H9 (cell line): ENCODE results near the gene BLMH. TPM values are rescaled to one million over a fixed set of nuclear protein-coding genes. Genes with fewer than 3 reads are reported as not detected.

Experiments
- DNase-seq: peaks from one replicate; pipeline ENCODE4 v3.0.0-alpha.2; 2017
- H2AFZ ChIP-seq: one replicate; pipeline ENCODE4 v1.6.1; 2013; ENCODE audit warnings: mild to moderate bottlenecking, low read length, control low read depth, moderate library complexity
- H2AK5ac ChIP-seq: 2 replicates; pipeline ENCODE4 v1.6.1; 2013; ENCODE audit warnings: low read length, control low read depth, mixed read lengths; ENCODE audit not compliant: insufficient read length
- H2BK120ac ChIP-seq: one replicate; pipeline ENCODE4 v1.6.1; 2013; ENCODE audit warnings: low read depth, mild to moderate bottlenecking, low read length, control low read depth, inconsistent platforms; ENCODE audit not compliant: poor library complexity, severe bottlenecking
- H2BK12ac ChIP-seq: 2 replicates; pipeline ENCODE4 v1.6.1; 2013; ENCODE audit warnings: low read length, control low read depth, mixed read lengths, low read depth; ENCODE audit not compliant: insufficient read length
- H2BK15ac ChIP-seq: 2 replicates; pipeline ENCODE4 v1.6.1; 2013; ENCODE audit warnings: low read depth, low read length, control low read depth
- H2BK20ac ChIP-seq: one replicate; pipeline ENCODE4 v1.6.1; 2013; ENCODE audit warnings: low read depth, mild to moderate bottlenecking, low read length, control low read depth, inconsistent platforms; ENCODE audit not compliant: poor library complexity, severe bottlenecking
- H2BK5ac ChIP-seq: 2 replicates; pipeline ENCODE4 v1.6.1; 2013; ENCODE audit warnings: low read length, control low read depth, mixed read lengths; ENCODE audit not compliant: insufficient read length
- H3K14ac ChIP-seq: 2 replicates; pipeline ENCODE4 v1.6.1; 2013; ENCODE audit warnings: low read length, control low read depth; ENCODE audit not compliant: insufficient read depth
- H3K18ac ChIP-seq: 2 replicates; pipeline ENCODE4 v1.6.1; 2013; ENCODE audit warnings: low read depth, mild to moderate bottlenecking, mixed read lengths, low read length, control low read depth; ENCODE audit not compliant: insufficient read length
- H3K23ac ChIP-seq: 2 replicates; pipeline ENCODE4 v1.6.1; 2013; ENCODE audit warnings: low read length, control low read depth, mixed read lengths, low read depth; ENCODE audit not compliant: insufficient read length
- H3K23me2 ChIP-seq: 2 replicates; pipeline ENCODE4 v1.6.1; 2013; ENCODE audit warnings: low read depth, mild to moderate bottlenecking, mixed read lengths, low read length, control low read depth; ENCODE audit not compliant: insufficient read length, poor library complexity, severe bottlenecking
- H3K27ac ChIP-seq: 2 replicates; pipeline ENCODE4 v1.5.1; 2013; ENCODE audit warnings: low read length, control low read depth, mixed read lengths, low read depth; ENCODE audit not compliant: insufficient read length
- H3K27me3 ChIP-seq: 2 replicates; pipeline ENCODE4 v1.6.1; 2013; ENCODE audit warnings: low read length, control low read depth, inconsistent platforms; ENCODE audit not compliant: insufficient read depth
- H3K4ac ChIP-seq: 2 replicates; pipeline ENCODE4 v1.6.1; 2013; ENCODE audit warnings: low read depth, mild to moderate bottlenecking, control low read depth, inconsistent platforms, low read length, moderate library complexity
- H3K4me1 ChIP-seq: 2 replicates; pipeline ENCODE4 v1.6.1; 2013; ENCODE audit warnings: low read length, control low read depth, inconsistent platforms; ENCODE audit not compliant: insufficient read depth
- H3K4me2 ChIP-seq: 2 replicates; pipeline ENCODE4 v1.6.1; 2013; ENCODE audit warnings: low read length, control low read depth, mixed read lengths; ENCODE audit not compliant: insufficient read length, insufficient read depth
- H3K56ac ChIP-seq: 2 replicates; pipeline ENCODE4 v1.6.1; 2013; ENCODE audit warnings: low read depth, mild to moderate bottlenecking, mixed read lengths, low read length, control low read depth; ENCODE audit not compliant: insufficient read length
- H3K79me1 ChIP-seq: 2 replicates; pipeline ENCODE4 v1.6.1; 2013; ENCODE audit warnings: low read depth, mild to moderate bottlenecking, moderate library complexity, low read length, control low read depth, inconsistent platforms; ENCODE audit not compliant: insufficient read depth, poor library complexity, severe bottlenecking
- H3K79me2 ChIP-seq: 2 replicates; pipeline ENCODE4 v1.6.1; 2013; ENCODE audit warnings: low read length, control low read depth, inconsistent platforms; ENCODE audit not compliant: insufficient read depth
- H3K9ac ChIP-seq: 2 replicates; pipeline ENCODE4 v1.6.1; 2013; ENCODE audit warnings: low read length, control low read depth, mixed read lengths; ENCODE audit not compliant: insufficient read length; ENCODE audit errors: extremely low read depth
- H3K9me3 ChIP-seq: one replicate; pipeline ENCODE4 v1.6.1; 2013; ENCODE audit warnings: low read depth, low read length, inconsistent platforms; ENCODE audit not compliant: control insufficient read depth
- H3T11ph ChIP-seq: one replicate; pipeline ENCODE4 v1.6.1; 2013; ENCODE audit warnings: mild to moderate bottlenecking, low read length, control low read depth, inconsistent platforms
- H4K20me1 ChIP-seq: one replicate; pipeline ENCODE4 v1.6.1; 2013; ENCODE audit not compliant: control insufficient read depth, insufficient read length, insufficient read depth
- H4K5ac ChIP-seq: 2 replicates; pipeline ENCODE4 v1.6.1; 2013; ENCODE audit warnings: low read depth, mild to moderate bottlenecking, mixed read lengths, low read length, control low read depth; ENCODE audit not compliant: insufficient read length
- H4K8ac ChIP-seq: replicated peaks from 2 replicates; pipeline ENCODE4 v1.6.1; 2013; ENCODE audit warnings: low read length, control low read depth, mixed read lengths, low read depth; ENCODE audit not compliant: insufficient read length
- H4K91ac ChIP-seq: 2 replicates; pipeline ENCODE4 v1.6.1; 2013; ENCODE audit warnings: low read depth, mild to moderate bottlenecking, moderate library complexity, mixed read lengths, low read length, control low read depth; ENCODE audit not compliant: insufficient read length
- H3K27ac Mint-ChIP-seq, 3 experiments: 2 replicates in 2 of 3; 3 replicates in 1 of 3; pipeline ENCODE4 v1.8.0; 2020 to 2021; ENCODE audit warnings: mixed read lengths in 3 of 3, mild to moderate bottlenecking in 1 of 3, moderate library complexity in 1 of 3
- H3K27me3 Mint-ChIP-seq: 2 replicates; pipeline ENCODE4 v1.8.0; 2021; ENCODE audit warnings: low read depth, mild to moderate bottlenecking, moderate library complexity, mixed read lengths
- H3K36me3 Mint-ChIP-seq, 3 experiments: 2 replicates in 2 of 3; 3 replicates in 1 of 3; pipeline ENCODE4 v1.8.0; 2020 to 2021; ENCODE audit warnings: low read depth in 3 of 3, mixed read lengths in 3 of 3; ENCODE audit not compliant: insufficient read depth in 1 of 3
- H3K4me1 Mint-ChIP-seq, 2 experiments: 2 replicates each; pipeline ENCODE4 v1.8.0; 2020; ENCODE audit warnings: mixed read lengths in 2 of 2
- H3K4me3 Mint-ChIP-seq, 2 experiments: 2 replicates in 1 of 2; 3 replicates in 1 of 2; pipeline ENCODE4 v1.8.0; 2020 to 2021; ENCODE audit warnings: mild to moderate bottlenecking in 2 of 2, mixed read lengths in 2 of 2, moderate library complexity in 1 of 2
- H3K9me3 Mint-ChIP-seq, 2 experiments: 2 replicates in 1 of 2; 3 replicates in 1 of 2; pipeline ENCODE4 v1.8.0; 2020; ENCODE audit warnings: mild to moderate bottlenecking in 2 of 2, mixed read lengths in 2 of 2, moderate library complexity in 1 of 2
- WGBS: extraction: QIAGEN DNeasy Blood & Tissue Kit; methylation state at CpG from one replicate; pipeline ENCODE4 v1.1.7; 2013; ENCODE audit warnings: missing lambda C conversion rate, low lambda C conversion rate, mixed read lengths; ENCODE audit not compliant: insufficient read length; ENCODE audit errors: extremely low coverage; 5-methylcytosine and 5-hydroxymethylcytosine counted together
- total RNA-seq: library from RNA; stranded (reverse); gene quantifications from 2 replicates; pipeline ENCODE4 v1.2.1, GENCODE V29; 2021
- TF ChIP-seq, protein P1 (sequence below): fragments of 200-600 bp; sonication (generic); conservative IDR thresholded peaks from 3 replicates; pipeline ENCODE4 v1.8.0; 2021; ENCODE audit warnings: antibody characterized with exemption, mild to moderate bottlenecking

The BLMH gene
- total RNA-seq, 1 experiment from 2014 or later = 74.7 TPM

GRCh38 chr17:30309591-30309990 is 17.8 kb upstream of the BLMH start:
- Histone ChIP-seq H3K79me1 (no peaks in the 10 kb centered on the region), H3T11ph (no peak overlapping the region), H4K8ac (no peak overlapping the region), H3K4me2 (no peak overlapping the region), H3K27ac (no peak overlapping the region), H3K18ac (no peak overlapping the region), H2BK12ac (no peak overlapping the region), H2BK20ac (no peak overlapping the region), H2BK15ac (no peak overlapping the region), H3K23me2 (no peaks in the 10 kb centered on the region), H4K20me1 (no peaks in the 10 kb centered on the region), H3K9me3 (no peaks in the 10 kb centered on the region), H3K79me2 (no peaks in the 10 kb centered on the region), H2AK5ac (no peak overlapping the region), H4K5ac (no peak overlapping the region), H3K23ac (no peak overlapping the region), H3K56ac (no peak overlapping the region), H3K9ac (no peak overlapping the region), H3K14ac (no peak overlapping the region), H4K91ac (no peak overlapping the region), H2BK120ac (no peak overlapping the region), H2BK5ac (no peak overlapping the region), H3K4ac (no peak overlapping the region), H3K27me3 (no peaks in the 10 kb centered on the region), H3K4me1 (no peaks in the 10 kb centered on the region), H2AFZ (no peak overlapping the region)
- Mint-ChIP-seq H3K27me3 (peaks cover 1% of the 10 kb centered on the region; the same call in 1 of the 2 replicates), H3K4me3 (no peak overlapping the region), H3K36me3 (no peaks in the 10 kb centered on the region), H3K27ac (no peak overlapping the region), H3K9me3 (no peaks in the 10 kb centered on the region), H3K4me1 (no peaks in the 10 kb centered on the region)
- TF ChIP-seq, protein P1, sequence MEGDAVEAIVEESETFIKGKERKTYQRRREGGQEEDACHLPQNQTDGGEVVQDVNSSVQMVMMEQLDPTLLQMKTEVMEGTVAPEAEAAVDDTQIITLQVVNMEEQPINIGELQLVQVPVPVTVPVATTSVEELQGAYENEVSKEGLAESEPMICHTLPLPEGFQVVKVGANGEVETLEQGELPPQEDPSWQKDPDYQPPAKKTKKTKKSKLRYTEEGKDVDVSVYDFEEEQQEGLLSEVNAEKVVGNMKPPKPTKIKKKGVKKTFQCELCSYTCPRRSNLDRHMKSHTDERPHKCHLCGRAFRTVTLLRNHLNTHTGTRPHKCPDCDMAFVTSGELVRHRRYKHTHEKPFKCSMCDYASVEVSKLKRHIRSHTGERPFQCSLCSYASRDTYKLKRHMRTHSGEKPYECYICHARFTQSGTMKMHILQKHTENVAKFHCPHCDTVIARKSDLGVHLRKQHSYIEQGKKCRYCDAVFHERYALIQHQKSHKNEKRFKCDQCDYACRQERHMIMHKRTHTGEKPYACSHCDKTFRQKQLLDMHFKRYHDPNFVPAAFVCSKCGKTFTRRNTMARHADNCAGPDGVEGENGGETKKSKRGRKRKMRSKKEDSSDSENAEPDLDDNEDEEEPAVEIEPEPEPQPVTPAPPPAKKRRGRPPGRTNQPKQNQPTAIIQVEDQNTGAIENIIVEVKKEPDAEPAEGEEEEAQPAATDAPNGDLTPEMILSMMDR = no peak
- DNase-seq = no peak
- WGBS = no CpG with 5 or more reads among the region's 6 CpGs
